ENCODE results near the gene ZNF502.
"Not testable (repeated sequence)": the region's sequence is repeated elsewhere in the genome, so short reads cannot be mapped to it uniquely, and the experiment has no call there.

Gene ZNF502

DNA sequence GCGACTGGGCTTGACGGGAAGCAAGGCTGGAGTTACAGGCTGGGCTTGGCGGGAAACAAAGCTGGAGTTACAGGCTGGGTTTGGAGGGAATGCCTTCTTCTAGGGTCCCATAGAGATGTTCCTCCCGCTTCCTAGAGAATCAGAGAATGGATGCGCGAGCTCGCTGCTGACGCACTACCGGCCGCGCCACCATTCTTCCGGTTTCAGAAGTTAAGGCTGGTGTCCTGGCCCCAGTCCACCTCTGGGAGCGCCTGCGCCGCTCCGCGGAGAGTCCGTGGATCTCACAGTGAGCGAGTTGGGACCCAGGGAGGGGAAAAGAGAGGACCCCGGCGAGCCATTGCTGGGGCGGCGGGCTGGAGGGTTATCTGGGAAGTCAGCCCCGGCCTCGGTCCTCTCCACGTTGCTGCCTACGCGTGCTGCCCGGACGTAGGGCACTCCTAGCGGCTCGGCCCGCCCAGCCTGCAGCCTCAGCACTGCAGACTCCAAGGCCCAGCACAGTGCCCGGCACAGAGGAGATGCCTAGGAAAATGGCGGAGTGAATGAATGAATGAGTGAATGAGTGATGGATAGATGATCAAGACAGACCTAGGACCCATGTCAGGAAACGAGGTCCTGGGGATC lies at the start of gene ZNF502:
Gene ZNF502, plus strand, starts transcription at position 206 of the 621 bp plus-strand sequence. CDS start 7,602 bp downstream, outside the sequence.
- peak; percentile 77 to 78 for DNase-seq (ENCODE audit: low read depth in 2 of 2)

DNA sequence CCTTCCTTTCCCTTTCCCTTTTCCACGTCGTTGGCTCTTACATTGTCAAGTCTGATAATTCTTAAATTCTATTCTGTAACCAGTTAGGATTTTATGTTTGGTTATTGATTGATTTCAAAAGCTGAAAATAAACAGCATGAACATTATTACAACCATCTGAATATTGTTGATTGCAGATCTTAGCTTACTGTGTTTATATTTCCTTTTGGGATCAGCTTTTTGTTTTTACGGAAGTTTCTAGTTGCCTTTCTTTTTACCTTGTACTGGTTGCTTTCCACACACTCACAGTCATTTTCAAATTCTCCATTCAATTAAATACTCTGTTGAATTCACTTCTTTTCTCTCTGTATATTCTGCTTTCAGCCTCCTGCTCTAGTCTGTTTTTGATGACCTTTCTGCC lies 47.3 kb upstream of the ZNF502 start:
- DNase-seq (ENCODE audit: low read depth in 2 of 2): no peak

DNA sequence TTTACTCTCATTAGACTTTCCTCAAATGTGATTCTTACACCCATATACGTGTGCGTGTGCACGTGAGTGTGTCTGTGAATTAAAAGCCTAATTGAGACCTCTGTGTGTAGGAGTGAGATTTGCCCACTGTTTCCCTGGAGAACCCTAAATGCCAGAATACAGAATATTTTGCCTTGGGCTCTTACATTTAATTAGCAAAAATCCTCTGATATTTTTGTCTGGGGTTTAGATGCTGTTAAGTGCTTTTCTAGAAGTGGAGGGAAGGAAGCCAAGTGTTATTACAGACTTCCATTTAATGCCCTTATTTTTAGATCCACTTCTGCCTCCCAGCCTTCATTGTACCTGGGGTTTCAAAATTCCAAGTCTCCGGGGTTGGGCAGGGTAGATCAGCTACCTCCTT lies 46.1 kb upstream of the ZNF502 start:
- DNase-seq (ENCODE audit: low read depth in 2 of 2): no peak

DNA sequence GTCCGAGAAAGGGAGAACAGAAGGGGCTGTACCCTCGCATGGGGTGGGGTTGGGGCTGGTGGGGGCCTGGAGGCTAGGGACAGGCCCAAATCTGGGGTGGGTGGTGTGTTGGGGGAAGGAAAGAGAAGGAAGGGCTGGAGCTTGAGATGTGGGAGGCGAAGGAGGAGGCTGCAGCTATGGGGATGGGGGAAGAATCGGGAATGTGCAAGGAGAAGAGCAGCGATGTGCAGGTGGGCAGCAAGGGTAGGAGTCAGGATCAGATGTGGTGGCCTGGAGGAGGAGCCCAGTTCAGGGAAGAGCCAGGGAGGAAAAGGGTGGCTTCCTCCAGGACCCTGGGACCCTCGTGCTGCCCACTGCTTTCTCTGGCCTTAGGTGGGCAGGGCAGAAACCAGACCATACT lies 42.7 kb upstream of the ZNF502 start:
- no peak for DNase-seq (ENCODE audit: low read depth in 2 of 2)

DNA sequence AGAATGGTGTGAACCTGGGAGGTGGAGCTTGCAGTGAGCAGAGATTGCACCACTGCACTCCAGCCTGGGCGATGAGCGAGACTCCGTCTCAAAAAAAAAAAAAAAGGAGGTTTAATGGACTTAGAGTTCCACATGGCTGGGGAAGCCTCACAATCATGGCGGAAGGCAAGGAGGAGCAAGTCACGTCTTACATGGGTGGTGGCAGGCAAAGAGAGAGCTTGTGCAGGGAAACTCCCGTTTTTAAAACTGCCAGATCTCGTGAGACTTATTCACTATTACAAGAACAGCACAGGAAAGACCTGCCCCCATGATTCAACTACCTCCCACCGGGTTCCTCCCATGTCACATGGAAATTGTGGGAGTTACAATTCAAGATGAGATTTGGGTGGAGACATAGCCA lies 39.0 kb upstream of the ZNF502 start:
- not testable (repeated sequence) for DNase-seq (ENCODE audit: low read depth in 2 of 2)

DNA sequence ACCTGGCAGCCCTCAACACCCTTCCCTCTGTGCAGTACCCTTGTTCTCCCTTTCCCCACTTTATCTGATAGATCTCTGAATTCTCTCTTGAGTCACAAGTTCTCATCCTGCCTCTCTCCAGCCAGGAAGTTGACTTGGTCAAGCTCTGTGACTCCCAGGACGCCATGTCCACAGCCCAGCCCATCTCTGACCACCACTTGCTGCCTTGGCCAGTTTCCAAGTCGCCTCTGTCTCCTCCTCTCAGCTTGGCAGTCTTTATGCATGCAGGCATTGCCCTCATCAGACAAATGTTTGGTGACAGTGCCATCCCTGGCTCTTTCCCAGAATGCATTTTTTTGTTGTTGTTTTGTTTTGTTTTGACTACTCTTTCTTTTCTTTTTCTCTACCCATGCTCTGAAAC lies 38.2 kb upstream of the ZNF502 start:
- no peak for DNase-seq (ENCODE audit: low read depth in 2 of 2)

DNA sequence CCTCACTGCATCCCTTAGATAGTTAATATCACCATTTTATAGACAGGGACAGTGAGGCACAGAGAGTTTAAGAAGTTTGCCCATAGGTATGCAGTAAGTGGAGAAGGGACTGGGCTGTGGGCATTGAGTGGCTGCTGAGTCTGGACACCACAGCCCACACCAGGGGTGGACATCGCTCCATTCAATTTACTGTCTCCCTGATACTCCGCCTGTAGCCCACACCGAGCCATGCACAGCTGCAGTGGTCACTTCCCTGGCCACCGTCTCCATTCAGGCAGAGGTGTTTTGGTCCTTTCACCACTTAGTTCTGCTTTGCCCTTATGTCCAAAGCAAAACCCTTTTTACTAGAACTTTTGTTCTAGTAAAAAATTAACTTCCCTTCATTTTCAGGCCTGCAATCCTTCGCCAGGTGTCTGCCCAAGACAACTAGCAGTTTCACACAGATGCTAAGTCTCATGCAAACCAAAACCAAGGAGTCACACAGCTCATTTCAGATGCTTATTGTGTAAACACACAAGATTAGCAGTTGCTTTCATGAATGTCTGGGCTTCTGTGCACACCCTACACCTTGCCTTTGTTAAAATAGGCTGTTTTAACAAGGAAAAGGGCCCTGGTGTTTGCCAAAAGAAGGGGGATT lies 33.9 kb upstream of the ZNF502 start:
- DNase-seq (ENCODE audit: low read depth in 2 of 2): no peak

DNA sequence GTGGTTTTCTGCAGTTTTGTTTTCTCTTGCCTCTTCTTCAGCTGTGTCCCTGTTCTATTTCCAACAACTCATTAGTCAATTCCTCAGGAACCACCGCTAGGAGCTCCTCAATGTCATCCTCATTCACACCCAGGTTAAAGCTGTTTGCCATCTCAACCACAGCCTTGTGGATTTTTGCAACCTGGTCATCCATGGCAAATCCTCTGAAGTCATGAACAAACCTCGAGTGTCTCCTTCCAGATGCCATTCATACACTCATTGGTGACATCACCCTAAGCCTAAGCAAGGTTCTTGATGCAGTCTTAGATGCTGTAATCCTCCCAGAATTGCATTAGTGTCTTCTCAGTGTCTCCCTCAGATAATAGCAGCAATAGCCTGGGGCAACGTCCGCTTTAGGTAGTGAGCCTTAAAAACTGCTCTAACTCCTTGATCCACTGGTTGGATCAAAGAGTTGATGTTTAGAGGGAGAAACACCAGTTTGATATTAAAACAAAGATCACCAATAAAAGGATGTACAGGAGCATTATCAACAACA lies 31.5 kb upstream of the ZNF502 start:
- no peak for DNase-seq (ENCODE audit: low read depth in 2 of 2)

DNA sequence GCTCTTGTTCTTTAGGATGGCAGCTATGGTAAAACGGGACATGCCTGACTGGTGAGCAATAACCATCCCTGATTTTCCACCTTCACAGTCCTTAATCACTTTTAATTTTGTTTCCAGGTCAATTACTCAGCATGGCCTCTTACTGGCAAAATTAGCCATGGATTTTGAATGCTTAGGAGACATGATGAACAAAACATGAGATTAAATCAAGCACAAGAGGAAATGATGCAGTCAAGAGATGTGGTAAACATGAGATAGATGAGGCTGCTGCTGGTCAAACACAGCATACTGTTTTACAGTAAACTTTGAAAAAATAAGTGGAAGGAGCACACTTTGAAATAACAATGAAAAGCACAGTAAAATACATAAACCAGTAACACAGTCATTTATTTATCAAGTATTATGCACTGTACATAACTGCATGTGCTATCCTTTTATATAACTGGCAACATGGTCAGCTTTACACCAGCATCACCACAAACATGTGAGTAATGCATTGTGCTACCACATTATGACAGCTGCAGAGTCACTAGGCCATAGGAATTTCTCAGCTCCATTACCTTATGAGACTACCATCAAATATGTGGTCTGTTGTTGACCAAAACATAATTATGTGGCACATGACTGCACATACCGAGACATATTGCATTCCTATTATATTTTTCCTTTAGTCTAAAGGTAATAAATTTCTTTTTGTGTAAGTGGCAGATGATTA lies 30.1 kb upstream of the ZNF502 start:
- DNase-seq (ENCODE audit: low read depth in 2 of 2): peak; percentile 1 to 3

DNA sequence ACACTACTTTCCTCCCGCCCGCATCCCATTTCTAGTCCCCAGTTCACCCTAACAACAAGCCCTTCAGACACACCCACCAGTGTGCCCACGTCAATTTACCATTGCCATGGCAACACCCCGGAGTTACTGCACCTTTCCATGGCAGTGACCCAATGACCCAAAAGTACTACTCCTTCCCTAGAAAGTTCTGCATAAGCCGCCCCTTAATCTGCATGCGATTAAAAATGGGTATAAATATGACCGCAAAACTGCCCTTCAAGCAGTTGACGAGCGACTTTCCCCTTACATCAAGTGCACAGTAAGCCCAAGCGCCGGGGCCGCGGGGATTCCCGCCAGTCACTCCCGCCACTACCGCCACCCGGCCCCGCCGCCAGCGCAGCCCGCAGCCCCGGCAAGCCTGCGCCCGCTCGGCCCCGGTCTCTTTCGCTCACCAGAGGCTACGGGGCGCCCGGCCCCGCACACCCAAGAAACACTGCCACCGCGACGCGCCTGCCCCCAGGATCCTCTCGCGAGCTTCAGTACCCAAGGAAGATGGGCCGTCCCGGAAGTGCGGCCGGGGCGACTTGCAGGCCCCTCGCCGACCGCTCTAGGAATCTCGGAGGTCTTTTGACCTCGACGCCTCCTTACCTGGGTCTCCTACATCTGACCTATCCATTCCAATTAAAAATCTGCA lies 27.2 kb upstream of the ZNF502 start:
- peak; percentile 61 to 66 for DNase-seq (ENCODE audit: low read depth in 2 of 2)

DNA sequence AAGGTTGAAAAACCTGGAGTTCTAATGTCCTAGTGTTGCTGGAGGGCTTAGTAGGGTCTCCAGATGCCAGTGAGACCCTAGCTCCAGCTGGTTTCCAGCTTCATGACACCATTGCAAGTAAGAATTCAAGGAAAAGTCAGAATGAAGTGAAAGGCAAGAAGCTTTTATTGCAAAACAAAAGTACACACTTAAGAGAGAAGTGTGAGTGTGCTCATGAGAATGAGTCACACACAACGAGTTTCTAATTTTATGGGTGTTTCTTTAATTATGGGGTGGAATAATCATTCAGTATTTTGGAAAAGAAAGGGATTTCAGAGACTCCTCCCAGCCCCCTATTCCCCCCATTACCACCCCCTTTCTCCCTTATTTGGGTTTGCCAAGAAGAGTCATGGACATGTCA lies 24.6 kb upstream of the ZNF502 start:
- no peak for DNase-seq (ENCODE audit: low read depth in 2 of 2)

DNA sequence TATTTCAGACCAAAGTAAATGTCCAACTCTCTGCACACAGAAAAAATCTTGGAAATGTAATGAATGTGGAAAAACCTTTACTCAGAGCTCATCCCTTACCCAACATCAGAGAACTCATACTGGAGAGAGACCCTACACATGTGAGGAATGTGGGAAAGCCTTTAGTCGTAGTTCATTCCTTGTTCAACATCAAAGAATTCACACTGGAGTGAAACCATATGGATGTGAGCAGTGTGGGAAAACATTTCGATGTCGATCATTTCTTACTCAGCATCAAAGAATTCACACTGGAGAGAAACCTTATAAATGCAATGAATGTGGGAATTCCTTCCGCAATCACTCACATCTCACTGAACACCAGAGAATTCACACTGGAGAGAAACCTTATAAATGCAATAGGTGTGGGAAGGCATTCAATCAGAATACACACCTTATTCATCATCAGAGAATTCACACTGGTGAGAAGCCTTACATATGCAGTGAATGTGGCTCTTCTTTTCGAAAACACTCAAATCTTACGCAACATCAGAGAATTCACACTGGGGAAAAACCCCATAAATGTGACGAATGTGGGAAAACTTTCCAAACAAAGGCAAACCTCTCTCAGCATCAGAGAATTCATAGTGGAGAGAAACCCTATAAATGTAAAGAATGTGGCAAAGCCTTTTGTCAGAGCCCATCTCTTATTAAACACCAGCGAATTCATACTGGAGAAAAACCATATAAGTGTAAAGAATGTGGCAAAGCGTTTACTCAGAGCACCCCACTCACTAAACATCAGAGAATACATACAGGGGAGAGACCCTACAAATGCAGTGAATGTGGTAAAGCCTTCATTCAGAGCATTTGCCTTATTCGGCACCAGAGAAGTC lies 9.0 kb downstream of the ZNF502 start:
- no peak for DNase-seq (ENCODE audit: low read depth in 2 of 2)

DNA sequence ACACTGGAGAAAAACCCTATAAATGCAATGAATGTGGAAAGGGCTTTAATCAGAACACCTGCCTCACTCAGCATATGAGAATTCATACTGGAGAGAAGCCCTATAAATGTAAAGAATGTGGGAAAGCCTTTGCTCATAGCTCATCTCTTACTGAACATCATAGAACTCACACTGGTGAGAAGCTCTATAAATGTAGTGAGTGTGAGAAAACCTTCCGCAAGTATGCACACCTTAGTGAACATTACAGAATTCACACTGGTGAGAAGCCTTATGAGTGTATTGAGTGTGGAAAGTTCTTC lies 9.6 kb downstream of the ZNF502 start:
- DNase-seq (ENCODE audit: low read depth in 2 of 2): no peak

DNA sequence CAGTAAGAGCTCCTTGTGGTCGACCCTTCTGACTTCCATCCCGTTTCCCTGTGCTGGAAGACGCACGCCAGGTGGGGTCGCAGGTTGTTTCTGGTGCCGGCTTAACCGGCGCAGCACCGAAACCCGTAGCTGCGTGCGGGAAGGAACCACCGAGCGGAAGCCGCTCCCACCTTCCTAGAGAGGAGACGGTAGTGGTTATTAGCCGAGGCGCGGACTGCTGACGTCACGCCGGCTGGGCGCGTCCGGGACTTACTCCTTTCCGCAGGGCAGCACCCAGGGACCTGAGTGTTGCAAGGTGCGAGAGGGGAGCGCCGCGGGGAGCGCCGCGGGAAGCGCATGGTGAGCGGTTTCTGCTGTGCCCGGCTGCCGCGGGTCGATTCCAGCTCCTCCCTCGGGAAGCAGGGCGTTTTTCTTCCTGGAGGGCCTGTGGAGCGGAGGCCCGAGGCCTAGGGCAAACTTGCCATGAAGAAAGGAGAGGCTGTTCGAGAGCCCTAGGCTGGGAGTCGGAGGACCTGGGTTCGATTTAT lies 17.0 kb downstream of the ZNF502 start, which contains the start of gene ZNF501:
Gene ZNF501, plus strand, starts transcription at position 252 of the 527 bp plus-strand sequence. CDS start 4,787 bp downstream, outside the sequence.
- DNase-seq (ENCODE audit: low read depth in 2 of 2): peak; percentile 78 to 84

DNA sequence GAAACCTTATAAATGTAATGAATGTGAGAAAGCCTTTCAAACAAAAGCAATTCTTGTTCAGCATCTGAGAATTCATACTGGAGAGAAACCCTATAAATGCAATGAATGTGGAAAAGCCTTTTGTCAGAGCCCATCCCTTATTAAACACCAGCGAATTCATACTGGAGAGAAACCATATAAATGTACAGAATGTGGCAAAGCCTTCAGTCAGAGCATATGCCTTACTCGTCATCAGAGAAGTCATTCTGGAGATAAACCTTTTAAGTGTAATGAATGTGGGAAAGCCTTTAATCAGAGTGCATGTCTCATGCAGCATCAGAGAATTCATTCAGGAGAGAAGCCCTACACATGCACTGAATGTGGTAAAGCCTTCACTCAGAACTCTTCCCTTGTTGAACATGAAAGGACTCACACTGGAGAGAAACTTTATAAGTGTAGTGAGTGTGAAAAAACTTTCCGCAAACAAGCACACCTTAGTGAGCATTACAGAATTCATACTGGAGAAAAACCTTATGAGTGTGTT lies 22.2 kb downstream of the ZNF502 start:
- DNase-seq (ENCODE audit: low read depth in 2 of 2): no peak

DNA sequence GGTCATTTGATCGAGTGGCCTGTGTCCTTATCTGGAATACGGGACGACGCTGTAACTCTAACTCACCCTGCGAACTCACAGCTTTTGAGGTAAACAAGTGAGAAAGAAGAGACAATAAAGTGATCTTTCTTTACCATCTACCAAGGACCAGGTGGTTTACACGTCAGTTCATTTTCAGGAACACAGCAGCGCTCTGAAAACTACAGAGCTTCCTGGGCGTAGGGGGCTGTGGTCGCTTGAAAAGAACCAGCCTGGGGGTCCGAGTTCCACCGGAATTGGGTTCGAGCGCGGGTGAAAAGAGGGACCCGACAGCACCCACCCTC lies 48.6 kb downstream of the ZNF502 start:
- DNase-seq (ENCODE audit: low read depth in 2 of 2): no peak

DNA sequence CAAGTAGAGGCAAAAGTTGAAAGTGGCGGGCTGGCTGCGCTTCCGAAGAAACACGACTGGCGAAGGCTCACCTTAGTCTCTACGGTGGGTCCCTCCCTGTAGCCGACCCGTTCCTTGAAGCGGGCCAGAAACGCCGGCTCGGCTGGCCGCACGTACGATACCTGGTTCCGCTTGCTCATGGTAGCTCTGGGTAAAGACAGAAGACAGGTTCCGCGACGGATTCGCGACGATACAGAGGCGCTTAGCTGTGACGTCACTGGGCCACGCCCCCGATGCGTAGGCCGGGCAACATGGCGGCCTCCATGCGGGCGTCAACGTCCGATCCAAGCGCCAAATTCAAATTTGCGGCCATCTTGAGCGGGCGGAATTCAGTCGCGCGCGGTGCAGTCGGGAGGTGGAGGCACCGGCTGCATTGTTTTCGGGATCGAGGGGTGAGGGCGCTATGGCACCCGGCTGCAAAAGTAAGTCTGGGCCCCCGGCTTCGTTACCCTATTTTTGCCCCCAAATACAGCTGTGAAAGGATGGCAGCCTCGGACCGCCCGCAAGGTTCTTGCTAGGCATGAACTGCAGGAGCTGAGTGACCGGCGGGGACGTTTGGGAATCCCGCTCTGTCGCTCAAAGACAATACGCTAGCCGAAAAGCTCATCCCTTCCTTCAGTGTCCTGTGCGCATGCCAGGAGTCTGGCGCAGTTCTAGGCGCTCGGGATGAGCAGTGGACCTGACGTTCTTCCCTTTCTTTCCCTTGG lies 49.1 kb downstream of the ZNF502 start, which contains the start of the genes KIAA1143 and KIF15:
Gene KIAA1143, minus strand, starts transcription at position 196 of the 746 bp plus-strand sequence. Its CDS starts 17 bp downstream, at position 179.
Gene KIF15, plus strand, starts transcription at position 371 of the 746 bp plus-strand sequence. Its CDS starts 72 bp downstream, at position 443.
- DNase-seq (ENCODE audit: low read depth in 2 of 2): peak; percentile 88

DNA sequence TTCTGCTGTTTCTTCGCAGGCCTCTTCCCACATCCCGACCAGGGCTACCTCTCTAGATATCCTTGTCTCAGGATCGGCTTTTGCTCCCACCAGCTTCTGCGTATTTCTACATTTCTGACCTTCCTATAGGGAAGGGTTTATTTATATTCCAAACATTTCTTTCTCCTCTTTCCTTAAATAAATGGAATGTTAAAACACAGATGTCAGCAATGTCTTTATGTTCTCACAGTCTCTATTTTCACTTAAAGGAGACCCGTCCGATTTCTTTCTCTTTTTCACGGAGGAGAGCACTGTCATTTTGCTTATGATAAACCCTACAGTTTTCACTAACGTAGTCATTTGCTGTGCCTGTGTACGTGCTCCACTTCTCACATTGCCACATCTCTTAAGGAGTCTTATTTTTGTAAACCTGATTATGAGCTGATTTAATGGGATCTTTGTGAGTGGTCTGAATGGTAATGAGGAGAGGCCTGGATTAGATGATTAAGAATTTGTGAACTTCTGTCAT lies 49.8 kb downstream of the ZNF502 start:
- DNase-seq (ENCODE audit: low read depth in 2 of 2): no peak

DNA sequence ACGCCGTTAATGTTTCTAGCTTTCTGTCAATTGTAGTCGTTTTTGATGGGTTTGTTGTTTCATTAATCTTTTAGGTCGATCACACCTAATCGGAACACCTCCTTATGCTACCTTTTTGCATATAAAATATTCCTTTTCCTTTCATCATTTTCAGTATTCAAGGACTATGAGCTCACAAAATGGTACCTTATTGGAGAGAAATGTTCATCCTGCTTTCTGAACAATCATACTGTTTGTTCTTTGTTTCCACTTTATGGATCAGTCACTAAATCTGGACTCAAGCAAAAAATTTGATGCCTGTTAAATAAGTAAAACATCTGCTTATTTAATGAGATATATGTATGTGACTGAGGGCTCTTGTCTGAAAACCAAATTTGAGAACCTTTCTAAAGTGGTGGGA lies 50.2 kb downstream of the ZNF502 start:
- no peak for DNase-seq (ENCODE audit: low read depth in 2 of 2)

DNA sequence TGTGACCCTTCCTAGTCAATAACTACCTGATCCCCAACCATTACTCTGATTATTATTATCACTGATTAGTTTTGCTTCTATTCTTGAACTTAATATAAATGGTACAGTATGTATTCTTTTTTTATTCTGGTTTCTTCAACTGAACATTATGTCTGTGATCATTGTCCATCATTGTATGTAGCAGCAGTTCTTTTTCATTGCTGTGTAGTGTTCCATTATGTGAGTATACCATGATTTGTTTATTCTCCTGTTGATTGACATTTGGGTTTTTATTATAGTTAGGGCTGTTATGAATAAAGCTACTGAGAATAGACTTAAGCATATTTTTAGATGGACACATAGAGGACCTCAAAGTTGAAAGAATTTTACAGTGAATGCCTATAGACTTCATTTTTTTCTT lies 51.8 kb downstream of the ZNF502 start:
- no peak for DNase-seq (ENCODE audit: low read depth in 2 of 2)
